ENCODE data around the gene ERAP2. TPM values are rescaled to one million over a fixed set of nuclear protein-coding genes. Genes with fewer than 3 reads are reported as not detected.

Gene ERAP2
- total RNA-seq, 1 experiment from 2014 or later = 4.5 TPM

DNA sequence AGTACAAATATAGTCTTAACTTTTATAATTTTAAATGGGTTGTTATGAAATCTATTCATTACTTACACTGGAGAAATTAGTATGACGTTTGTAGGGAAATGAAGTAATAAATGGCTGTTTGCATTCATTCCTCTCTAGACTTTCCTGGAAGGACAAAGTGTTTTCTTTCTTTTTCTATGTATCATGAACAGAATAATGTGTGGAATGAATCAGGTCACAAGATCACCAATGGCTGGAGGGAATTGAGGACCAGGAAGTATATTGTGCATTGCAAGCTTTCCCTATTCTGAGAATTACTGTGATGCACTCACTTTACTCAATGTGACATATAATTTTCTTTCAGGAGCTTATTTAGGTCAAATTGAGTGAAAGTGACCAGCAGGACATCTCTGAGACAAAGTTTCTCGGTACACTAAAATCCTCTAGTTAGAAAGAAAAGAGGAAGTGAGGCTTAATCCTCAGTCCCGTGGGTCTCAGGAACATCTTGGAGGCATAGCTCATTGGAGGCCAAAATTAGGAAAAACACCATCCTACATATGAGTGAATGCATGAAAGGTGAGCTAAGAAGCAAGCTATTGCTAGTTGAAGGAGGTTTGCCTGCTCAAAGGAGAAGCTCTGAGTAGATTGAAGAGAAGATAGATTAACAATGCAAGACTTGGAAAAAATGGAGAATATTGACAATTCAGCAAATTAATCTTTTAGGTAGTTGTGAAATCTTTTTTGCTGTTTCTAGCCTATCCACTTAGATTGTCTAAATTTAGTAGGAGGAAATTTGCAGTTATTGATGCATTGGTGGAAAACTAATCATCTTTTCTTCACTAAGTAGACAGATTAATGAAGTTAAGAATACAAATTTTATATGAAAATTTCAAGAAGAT lies 28.0 kb downstream of the ERAP2 start:
- Histone ChIP-seq H3K27me3 (replicated peaks; ENCODE audit: control insufficient read depth, insufficient read depth, low read length) (no peaks in the 10 kb centered on the region), H3K4me1 (peaks cover 10% of the 10 kb centered on the region; the same call in 1 of the 2 replicates), H3K4me3 (ENCODE audit: low read depth, low read length) (no peak overlapping the region), H3K9me3 (no peaks in the 10 kb centered on the region), H3K36me3 (ENCODE audit: control insufficient read depth, insufficient read depth, low read length) (no peaks in the 10 kb centered on the region)
- POLR2A ChIA-PET = no interaction called here
- CTCF ChIA-PET = interaction anchor here (1.3 kb wide), 1 partner anchor 35 kb away, joined by 6 read pairs; no protein-coding TSS in a partner anchor
- Mint-ChIP-seq H3K4me3 (ENCODE audit: unreplicated experiment) (no peak overlapping the region), H3K4me1 (ENCODE audit: low read depth, unreplicated experiment) (peaks cover 7% of the 10 kb centered on the region), H3K9me3 (ENCODE audit: unreplicated experiment) (no peaks in the 10 kb centered on the region), H3K36me3 (ENCODE audit: insufficient read depth, unreplicated experiment) (no peaks in the 10 kb centered on the region), H3K27ac (ENCODE audit: unreplicated experiment) (no peak overlapping the region), H3K27me3 (ENCODE audit: insufficient read depth, unreplicated experiment) (no peaks in the 10 kb centered on the region)
- intact Hi-C loops (cut with micrococcal nuclease; ENCODE audit: unreplicated experiment) = no loop called here
- no TSS peak for BruUV-seq (replicated peaks)
- DNase-seq = no peak
- TF ChIP-seq CTCF (IDR thresholded peaks at IDR 0.05; ENCODE audit: insufficient read depth in 1 of 2, low read depth in 1 of 2, low read length in 1 of 2, severe bottlenecking in 1 of 2, unreplicated experiment in 1 of 2) = no peak

GRCh38 chr5:96905864-96906263 lies 29.6 kb downstream of the ERAP2 start:
- POLR2A ChIA-PET = no interaction called here
- intact Hi-C loops (cut with micrococcal nuclease; ENCODE audit: unreplicated experiment) = no loop called here
- DNase-seq = no peak
- H3K9me3 ChIP-seq = no peaks in the 10 kb centered on the region
- no peak overlapping the region for H3K4me3 ChIP-seq (ENCODE audit: low read depth, low read length)
- H3K36me3 ChIP-seq (ENCODE audit: control insufficient read depth, insufficient read depth, low read length) = no peaks in the 10 kb centered on the region
- no TSS peak for BruUV-seq (replicated peaks)
- Mint-ChIP-seq H3K27me3 (ENCODE audit: insufficient read depth, unreplicated experiment) (no peaks in the 10 kb centered on the region), H3K4me1 (ENCODE audit: low read depth, unreplicated experiment) (peaks cover 7% of the 10 kb centered on the region), H3K27ac (ENCODE audit: unreplicated experiment) (no peak overlapping the region), H3K4me3 (ENCODE audit: unreplicated experiment) (no peak overlapping the region), H3K9me3 (ENCODE audit: unreplicated experiment) (no peaks in the 10 kb centered on the region), H3K36me3 (ENCODE audit: insufficient read depth, unreplicated experiment) (no peaks in the 10 kb centered on the region)
- H3K27me3 ChIP-seq (replicated peaks; ENCODE audit: control insufficient read depth, insufficient read depth, low read length) = no peaks in the 10 kb centered on the region
- peaks cover 18% of the 10 kb centered on the region; the same call in 1 of the 2 replicates for H3K4me1 ChIP-seq
- TF ChIP-seq CTCF (IDR thresholded peaks at IDR 0.05; ENCODE audit: insufficient read depth in 1 of 2, low read depth in 1 of 2, low read length in 1 of 2, severe bottlenecking in 1 of 2, unreplicated experiment in 1 of 2) = no peak
- CTCF ChIA-PET = no interaction called here

DNA sequence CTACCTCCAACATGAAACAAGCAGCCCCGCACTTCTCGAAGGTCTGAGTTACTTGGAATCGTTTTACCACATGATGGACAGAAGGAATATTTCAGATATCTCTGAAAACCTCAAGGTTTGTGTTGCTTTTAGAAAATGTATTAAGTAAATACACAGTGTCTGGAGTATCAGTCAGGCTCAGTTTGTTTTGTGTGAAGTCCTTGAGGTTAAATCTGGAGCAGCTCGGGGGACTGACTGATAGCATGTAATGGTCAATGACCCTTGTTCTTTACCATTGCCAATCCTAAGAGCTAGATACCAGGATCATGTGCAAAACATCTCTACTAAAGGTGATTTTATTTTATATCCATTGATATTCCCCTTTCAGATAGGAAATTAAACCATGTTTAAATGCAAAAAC lies 32.7 kb downstream of the ERAP2 start:
- POLR2A ChIA-PET = no interaction called here
- Histone ChIP-seq H3K27me3 (replicated peaks; ENCODE audit: control insufficient read depth, insufficient read depth, low read length) (no peaks in the 10 kb centered on the region), H3K9me3 (no peaks in the 10 kb centered on the region), H3K4me1 (peaks cover 18% of the 10 kb centered on the region; the same call in 1 of the 2 replicates), H3K36me3 (ENCODE audit: control insufficient read depth, insufficient read depth, low read length) (no peaks in the 10 kb centered on the region), H3K4me3 (ENCODE audit: low read depth, low read length) (no peak overlapping the region)
- no TSS peak for BruUV-seq (replicated peaks)
- TF ChIP-seq CTCF (IDR thresholded peaks at IDR 0.05; ENCODE audit: insufficient read depth in 1 of 2, low read depth in 1 of 2, low read length in 1 of 2, severe bottlenecking in 1 of 2, unreplicated experiment in 1 of 2) = no peak
- peaks cover 7% of the 10 kb centered on the region for H3K4me1 Mint-ChIP-seq (ENCODE audit: low read depth, unreplicated experiment)
- CTCF ChIA-PET = interaction anchor here (1.5 kb wide), 1 partner anchor 40 kb away, joined by 8 read pairs; no protein-coding TSS in a partner anchor
- no peak overlapping the region for H3K27ac Mint-ChIP-seq (ENCODE audit: unreplicated experiment)
- H3K4me3 Mint-ChIP-seq (ENCODE audit: unreplicated experiment) = no peak overlapping the region
- intact Hi-C loops (cut with micrococcal nuclease; ENCODE audit: unreplicated experiment) = loop anchor here (2.0 kb wide), 1 partner anchor 26 kb away; no protein-coding TSS in a partner anchor
- DNase-seq = no peak
- no peaks in the 10 kb centered on the region for H3K36me3 Mint-ChIP-seq (ENCODE audit: insufficient read depth, unreplicated experiment)
- H3K9me3 Mint-ChIP-seq (ENCODE audit: unreplicated experiment) = no peaks in the 10 kb centered on the region
- no peaks in the 10 kb centered on the region for H3K27me3 Mint-ChIP-seq (ENCODE audit: insufficient read depth, unreplicated experiment)
